ENCODE measurements around the gene RASSF8. TPM values are rescaled to one million over a fixed set of nuclear protein-coding genes. Genes with fewer than 3 reads are reported as not detected.

The RASSF8 gene
- total and polyA plus RNA-seq, 2 of the 8 experiments (the other 6 are each of a cell fraction or from before 2014, with no cell fraction given) = 6.4 to 46.7 TPM

DNA sequence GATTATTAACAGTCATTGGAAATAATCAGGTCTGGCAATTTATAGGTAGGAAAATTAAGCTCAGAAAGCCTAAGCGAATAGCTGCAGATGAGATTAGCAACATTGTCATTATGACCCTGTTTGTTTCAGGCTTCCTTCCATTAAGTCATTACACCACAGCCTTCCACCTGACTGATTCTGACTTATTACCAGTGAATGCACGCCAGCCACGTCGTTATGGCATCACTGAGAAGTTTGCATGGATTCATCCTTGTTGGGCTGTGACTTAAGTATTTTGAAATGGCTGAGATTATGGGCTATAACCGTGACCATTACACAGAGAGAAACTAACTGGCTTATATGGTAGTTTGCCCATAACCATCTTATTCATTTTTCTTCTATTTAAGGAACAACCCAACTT is 18.6 kb downstream of the RASSF8 start:
- Histone ChIP-seq H2AK5ac (ENCODE audit: low read depth, low read length) (no peak overlapping the region), H3K27me3 (replicated peaks in 1 of 4; ENCODE audit: control insufficient read depth in 3 of 4, extremely low read depth in 1 of 4, insufficient read depth in 3 of 4, low read length in 3 of 4) (no peaks in the 10 kb centered on the region), H3K4me1 (replicated peaks in 1 of 4; ENCODE audit: control insufficient read depth in 3 of 4, insufficient read depth in 4 of 4, low read length in 3 of 4) (peaks cover 2 to 14% (median 9%) of the 10 kb centered on the region in 4 experiments; a peak in 5 of 7 replicates), H3K9me3 (ENCODE audit: insufficient read depth in 2 of 2, low read depth in 1 of 2, low read length in 1 of 2) (no peaks in the 10 kb centered on the region), H2BK5ac (ENCODE audit: low read depth, low read length) (no peak overlapping the region), H3K9ac (replicated peaks in 1 of 4; ENCODE audit: extremely low read depth in 1 of 4, low read depth in 3 of 4, low read length in 3 of 4) (no peak overlapping the region), H3K27ac (ENCODE audit: low read depth, low read length) (no peak overlapping the region), H3K36me3 (ENCODE audit: control insufficient read depth in 2 of 4, insufficient read depth in 4 of 4, low read length in 3 of 4) (no peaks in the 10 kb centered on the region), H3K56ac (replicated peaks; ENCODE audit: insufficient read length, low read depth, low read length) (no peak overlapping the region), H2BK15ac (ENCODE audit: low read length) (no peak overlapping the region), H3K14ac (ENCODE audit: insufficient read length) (no peak overlapping the region), H3K4ac (replicated peaks; ENCODE audit: insufficient read length, low read depth, low read length) (no peak overlapping the region), H3K79me1 (ENCODE audit: low read depth, low read length) (peaks cover 11% of the 10 kb centered on the region; the same call in 1 of the 2 replicates), H3K79me2 (ENCODE audit: control insufficient read depth in 1 of 2, insufficient read depth in 2 of 2, low read length in 2 of 2) (peaks cover 4 to 98% of the 10 kb centered on the region in 2 experiments), H2BK20ac (ENCODE audit: low read length) (no peak overlapping the region), H3K4me2 (ENCODE audit: insufficient read depth in 1 of 2, low read depth in 2 of 2, low read length in 2 of 2) (no peak overlapping the region), H3K4me3 (ENCODE audit: extremely low read depth in 1 of 4, insufficient read depth in 2 of 4, low read depth in 3 of 4, low read length in 4 of 4) (no peak overlapping the region), H2AFZ (ENCODE audit: low read length) (no peak overlapping the region), H2BK12ac (ENCODE audit: low read depth, low read length) (no peak overlapping the region), H4K91ac (replicated peaks; ENCODE audit: insufficient read length, low read length) (no peak overlapping the region), H4K5ac (ENCODE audit: insufficient read length, low read depth, low read length) (no peak overlapping the region), H4K8ac (ENCODE audit: extremely low read depth, insufficient read depth, low read length) (no peak overlapping the region), H3K18ac (ENCODE audit: extremely low read depth, low read length) (no peak overlapping the region), H4K20me1 (replicated peaks in 1 of 2; ENCODE audit: control insufficient read depth in 1 of 2, insufficient read depth in 2 of 2, low read length in 2 of 2) (no peaks in the 10 kb centered on the region), H3K23ac (ENCODE audit: insufficient read length) (no peak overlapping the region), H2BK120ac (replicated peaks; ENCODE audit: low read depth, low read length) (no peak overlapping the region), H3K23me2 (ENCODE audit: low read depth, low read length) (no peaks in the 10 kb centered on the region)
- POLR2A ChIA-PET (ENCODE audit: partially characterized antibody) = no interaction called here
- DNase-seq (ENCODE audit: low read depth in 1 of 2, low spot score in 2 of 2) (no peak), FAIRE-seq (no peak)
- CTCF ChIA-PET (ENCODE audit: partially characterized antibody) = no interaction called here
- WGBS, 2 experiments (ENCODE audit: extremely low coverage in 1 of 2, insufficient coverage in 1 of 2, insufficient read length in 1 of 2, insufficient replicate concordance in 2 of 2, low coverage in 1 of 2, low lambda C conversion rate in 2 of 2, missing lambda C conversion rate in 1 of 2) = 95% methylated on average over 5 of the region's 5 CpGs; no CpG with 5 or more reads in 1 of the 2 experiments
- TF ChIP-seq MAFK (IDR thresholded peaks at IDR 0.05; ENCODE audit: low read depth, low read length) (no peak), KDM1A (IDR thresholded peaks at IDR 0.05; ENCODE audit: borderline replicate concordance, low read length) (no peak), RFX5 (IDR thresholded peaks at IDR 0.05; ENCODE audit: borderline replicate concordance, low read depth, low read length) (no peak), RNF2 (IDR thresholded peaks at IDR 0.05; ENCODE audit: borderline replicate concordance, low read depth, low read length, missing control alignments, poor library complexity, severe bottlenecking) (no peak), POLR2AphosphoS5 (IDR thresholded peaks at IDR 0.05; ENCODE audit: low read depth, low read length) (no peak), SIN3A (conservative IDR thresholded peaks at IDR 0.05 in 1 of 2, IDR thresholded peaks at IDR 0.05 in 1 of 2; ENCODE audit: low read depth in 1 of 2, low read length in 2 of 2) (no peak), CTBP2 (IDR thresholded peaks at IDR 0.05; ENCODE audit: borderline replicate concordance, insufficient read depth, insufficient read length, low read length) (no peak), CHD1 (IDR thresholded peaks at IDR 0.05; ENCODE audit: low read depth, low read length) (no peak), SP2 (IDR thresholded peaks at IDR 0.05; ENCODE audit: low read length) (no peak), SIX5 (IDR thresholded peaks at IDR 0.05; ENCODE audit: low read depth, low read length) (no peak), BACH1 (IDR thresholded peaks at IDR 0.05; ENCODE audit: low read length) (no peak)
